MM.1S (cell line): ENCODE results near the gene ASCC3.

Source experiments
- DNase-seq: peaks from one replicate; pipeline ENCODE4 v3.0.0-alpha.2; 2015
- H2AFZ ChIP-seq: fragments of 300-600 bp; sonication (generic); 2 replicates; pipeline ENCODE4 v1.6.0; 2016; ENCODE audit warnings: antibody characterized with exemption, low read length
- H3F3A ChIP-seq: fragments of 300-600 bp; sonication (generic); 2 replicates; pipeline ENCODE4 v1.6.1; 2016; ENCODE audit warnings: mild to moderate bottlenecking, antibody characterized with exemption, low read length, moderate library complexity, mixed read lengths; ENCODE audit not compliant: insufficient read depth
- H3K27ac ChIP-seq: fragments of 300-600 bp; sonication (generic); 2 replicates; pipeline ENCODE4 v1.5.1; 2016; ENCODE audit warnings: mild to moderate bottlenecking, low read length
- H3K27me3 ChIP-seq: fragments of 300-600 bp; sonication (generic); replicated peaks from 2 replicates; pipeline ENCODE4 v1.6.0; 2016; ENCODE audit warnings: low read length; ENCODE audit not compliant: insufficient read depth
- H3K36me3 ChIP-seq: fragments of 300-600 bp; sonication (generic); replicated peaks from 2 replicates; pipeline ENCODE4 v1.6.1; 2016; ENCODE audit warnings: mild to moderate bottlenecking, low read length, mixed read lengths; ENCODE audit not compliant: insufficient read depth
- H3K4me1 ChIP-seq: fragments of 300-600 bp; sonication (generic); 2 replicates; pipeline ENCODE4 v1.6.1; 2016; ENCODE audit warnings: low read length, mixed read lengths
- H3K4me2 ChIP-seq: fragments of 300-600 bp; sonication (generic); 2 replicates; pipeline ENCODE4 v1.6.0; 2016; ENCODE audit warnings: low read depth, low read length
- H3K4me3 ChIP-seq: fragments of 300-600 bp; sonication (generic); 2 replicates; pipeline ENCODE4 v1.5.1; 2016; ENCODE audit warnings: low read length, mixed read lengths
- H3K79me2 ChIP-seq: fragments of 300-600 bp; sonication (generic); 2 replicates; pipeline ENCODE4 v1.6.1; 2016; ENCODE audit warnings: mixed run types, low read length, mixed read lengths
- H3K9ac ChIP-seq: fragments of 300-600 bp; sonication (generic); 2 replicates; pipeline ENCODE4 v1.6.1; 2016; ENCODE audit warnings: low read length, mixed read lengths
- H3K9me2 ChIP-seq: fragments of 300-600 bp; sonication (generic); replicated peaks from 2 replicates; pipeline ENCODE4 v1.6.1; 2016; ENCODE audit warnings: mild to moderate bottlenecking, low read length, mixed read lengths; ENCODE audit not compliant: insufficient read depth
- H3K9me3 ChIP-seq: fragments of 300-600 bp; sonication (generic); replicated peaks from 2 replicates; pipeline ENCODE4 v1.6.1; 2016; ENCODE audit warnings: mild to moderate bottlenecking, low read length, mixed read lengths; ENCODE audit not compliant: insufficient read depth
- H4K20me1 ChIP-seq: fragments of 300-600 bp; sonication (generic); 2 replicates; pipeline ENCODE4 v1.6.1; 2016; ENCODE audit warnings: mild to moderate bottlenecking, low read length, moderate library complexity, mixed read lengths; ENCODE audit not compliant: insufficient read depth
- CTCF ChIP-seq: fragments of 300-600 bp; sonication (generic); IDR thresholded peaks from 2 replicates; pipeline ENCODE4 v1.5.1; 2016; ENCODE audit warnings: antibody characterized with exemption, low read length, mixed read lengths
- EZH2 ChIP-seq: fragments of 300-600 bp; sonication (generic); optimal IDR thresholded peaks from 2 replicates; pipeline ENCODE3; 2017; ENCODE audit warnings: low read depth, mild to moderate bottlenecking, antibody characterized with exemption, low read length, mixed read lengths
- EZH2phosphoT487 ChIP-seq: fragments of 300-600 bp; sonication (generic); IDR thresholded peaks from 2 replicates; pipeline ENCODE4 v1.6.1; 2018; ENCODE audit warnings: antibody characterized with exemption, low read length

The ASCC3 gene

GRCh38 chr6:100620085-100620840 lies 260.9 kb downstream of the ASCC3 start:
- Histone ChIP-seq H3K4me1 (peaks cover 10% of the 10 kb centered on the region), H3K9ac (no peak overlapping the region), H3F3A (0 out of 2 replicates have a peak, but pooled peaks cover 4% of the 10 kb centered on the region), H3K4me3 (no peak overlapping the region), H3K9me3 (no peaks in the 10 kb centered on the region), H3K27ac (no peak overlapping the region), H3K36me3 (no peaks in the 10 kb centered on the region), H3K4me2 (no peak overlapping the region), H3K9me2 (no peaks in the 10 kb centered on the region), H2AFZ (no peak overlapping the region), H4K20me1 (no peaks in the 10 kb centered on the region), H3K79me2 (no peaks in the 10 kb centered on the region), H3K27me3 (no peaks in the 10 kb centered on the region)
- no peak for DNase-seq
- TF ChIP-seq EZH2 (no peak), CTCF (no peak), EZH2phosphoT487 (no peak)

GRCh38 chr6:100618351-100618671 lies 262.8 kb downstream of the ASCC3 start:
- no peak for DNase-seq
- H3K4me1 ChIP-seq, result peaks cover 10% of the 10 kb centered on the region
- no peak for TF ChIP-seq EZH2phosphoT487
- no peak for TF ChIP-seq EZH2
- TF ChIP-seq CTCF, result no peak
- no peak overlapping the region for H3K4me2 ChIP-seq
- H4K20me1 ChIP-seq, result no peaks in the 10 kb centered on the region
- no peaks in the 10 kb centered on the region for H3K36me3 ChIP-seq
- no peaks in the 10 kb centered on the region for H3K27me3 ChIP-seq
- no peaks in the 10 kb centered on the region for H3K9me2 ChIP-seq
- 0 out of 2 replicates have a peak, but pooled peaks cover 4% of the 10 kb centered on the region for H3F3A ChIP-seq
- H3K9ac ChIP-seq, result no peak overlapping the region
- no peaks in the 10 kb centered on the region for H3K9me3 ChIP-seq
- no peak overlapping the region for H2AFZ ChIP-seq
- no peak overlapping the region for H3K27ac ChIP-seq
- no peak overlapping the region for H3K4me3 ChIP-seq
- no peaks in the 10 kb centered on the region for H3K79me2 ChIP-seq

- Histone ChIP-seq H3K79me2 (no peaks in the 10 kb centered on the region), H3K4me2 (no peak overlapping the region), H2AFZ (no peak overlapping the region), H3K4me1 (peaks cover 10% of the 10 kb centered on the region), H4K20me1 (no peaks in the 10 kb centered on the region), H3K9me3 (no peaks in the 10 kb centered on the region), H3F3A (0 out of 2 replicates have a peak, but pooled peaks cover 4% of the 10 kb centered on the region), H3K27me3 (no peaks in the 10 kb centered on the region), H3K4me3 (no peak overlapping the region), H3K27ac (no peak overlapping the region), H3K9me2 (no peaks in the 10 kb centered on the region), H3K36me3 (no peaks in the 10 kb centered on the region), H3K9ac (no peak overlapping the region)
- no peak for TF ChIP-seq EZH2
- no peak for TF ChIP-seq CTCF
- TF ChIP-seq EZH2phosphoT487, result no peak
- DNase-seq, result no peak
These were observed 263.3 kb downstream of the ASCC3 start for GRCh38 chr6:100617633-100618350.
